ENCODE measurements around the gene CD37.

Gene CD37

GRCh38 chr19:49362048-49362928, 27.1 kb downstream of the CD37 start, which contains the start of gene TEAD2:
Gene TEAD2 (minus strand): TSS chr19:49362416. CDS start chr19:49360075, 2,341 bp downstream.
- Histone ChIP-seq H3K4me3 (ENCODE audit: low read length) (peak within 1 kb of the TSS; percentile 80), H3K9me3 (ENCODE audit: insufficient read depth, low read length) (no peaks in the 10 kb centered on the region), H4K20me1 (ENCODE audit: insufficient read depth, low read length) (no peaks in the 10 kb centered on the region), H3K36me3 (replicated peaks; ENCODE audit: low read depth, low read length) (no peaks in the 10 kb centered on the region), H3K9ac (ENCODE audit: low read length) (peak within 1 kb of the TSS; percentile 82), H3K4me2 (ENCODE audit: low read length) (peak within 1 kb of the TSS; percentile 90), H3K4me1 (ENCODE audit: low read length) (peaks cover 44% of the 10 kb centered on the region), H3K27ac (ENCODE audit: low read length) (peak within 1 kb of the TSS; percentile 48), H2AFZ (ENCODE audit: low read depth, low read length) (peak within 1 kb of the TSS; percentile 24; the same call in 1 of the 2 replicates), H3K27me3 (ENCODE audit: low read depth, low read length) (no peaks in the 10 kb centered on the region), H3K79me2 (ENCODE audit: low read length) (no peaks in the 10 kb centered on the region)
- TF ChIP-seq EZH2phosphoT487 (IDR thresholded peaks at IDR 0.05; ENCODE audit: low read depth) = no peak
- no peak for TF ChIP-seq CTCF (IDR thresholded peaks at IDR 0.05; ENCODE audit: low read depth, low read length)

- Histone ChIP-seq H3K36me3 (replicated peaks; ENCODE audit: low read depth, low read length) (no peaks in the 10 kb centered on the region), H3K4me1 (ENCODE audit: low read length) (peaks cover 40% of the 10 kb centered on the region), H3K4me2 (ENCODE audit: low read length) (peak overlapping the region; percentile 90), H4K20me1 (ENCODE audit: insufficient read depth, low read length) (no peaks in the 10 kb centered on the region), H3K27ac (ENCODE audit: low read length) (no peak overlapping the region), H2AFZ (ENCODE audit: low read depth, low read length) (no peak overlapping the region), H3K9ac (ENCODE audit: low read length) (peak overlapping the region; percentile 20; the same call in 1 of the 2 replicates), H3K27me3 (ENCODE audit: low read depth, low read length) (no peaks in the 10 kb centered on the region), H3K79me2 (ENCODE audit: low read length) (no peaks in the 10 kb centered on the region), H3K4me3 (ENCODE audit: low read length) (peak overlapping the region; percentile 80), H3K9me3 (ENCODE audit: insufficient read depth, low read length) (no peaks in the 10 kb centered on the region)
- TF ChIP-seq EZH2phosphoT487 (IDR thresholded peaks at IDR 0.05; ENCODE audit: low read depth) (no peak), CTCF (IDR thresholded peaks at IDR 0.05; ENCODE audit: low read depth, low read length) (no peak)
Measured at GRCh38 chr19:49362929-49363267, 27.7 kb downstream of the CD37 start.

DNA sequence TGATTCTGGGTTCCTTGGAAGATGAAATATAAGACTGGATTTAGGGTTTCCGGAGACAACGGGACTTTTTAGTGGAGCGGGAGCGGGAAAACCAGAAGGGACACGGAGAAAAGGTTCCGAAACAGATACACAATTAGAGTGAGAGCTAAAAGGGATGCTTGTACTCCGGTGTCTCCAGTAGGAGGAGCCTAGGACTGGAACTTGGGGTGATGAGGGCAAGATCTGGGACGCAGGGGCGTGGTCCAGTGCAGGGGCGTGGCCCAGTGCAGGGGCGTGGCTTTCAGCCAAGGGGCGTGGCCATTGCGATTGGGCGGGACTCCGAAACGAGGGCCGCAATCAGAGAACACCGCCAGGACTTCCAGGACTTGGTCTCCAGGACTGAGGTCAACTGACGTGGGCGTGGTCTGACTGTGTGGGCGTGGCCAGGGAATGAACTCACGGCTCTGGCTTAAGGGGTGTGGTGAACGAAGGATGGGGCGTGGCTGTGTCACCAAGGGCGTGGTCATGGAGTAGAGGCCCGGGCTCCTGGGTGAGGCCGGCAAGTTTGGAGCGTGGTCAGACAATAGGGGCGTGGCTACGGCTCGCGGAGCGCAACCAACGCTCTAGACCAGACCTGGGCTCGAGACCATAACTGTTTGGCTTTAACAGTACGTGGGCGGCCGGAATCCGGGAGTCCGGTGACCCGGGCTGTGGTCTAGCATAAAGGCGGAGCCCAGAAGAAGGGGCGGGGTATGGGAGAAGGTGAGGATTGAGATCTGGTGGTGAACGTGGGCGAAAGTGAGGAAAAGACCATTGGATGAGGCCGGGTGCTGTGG, 28.3 kb downstream of the CD37 start, which contains the start of gene DKKL1:
Gene DKKL1, plus strand, starts transcription at position 610 of the 815 bp plus-strand sequence. Its CDS starts 122 bp downstream, at position 732.
- Histone ChIP-seq H3K4me2 (ENCODE audit: low read length) (peak within 1 kb of the TSS; percentile 90), H3K27ac (ENCODE audit: low read length) (no peak within 1 kb of the TSS), H3K27me3 (ENCODE audit: low read depth, low read length) (no peaks in the 10 kb centered on the region), H3K36me3 (replicated peaks; ENCODE audit: low read depth, low read length) (no peaks in the 10 kb centered on the region), H3K9ac (ENCODE audit: low read length) (peak within 1 kb of the TSS; percentile 82; the same call in 1 of the 2 replicates), H4K20me1 (ENCODE audit: insufficient read depth, low read length) (no peaks in the 10 kb centered on the region), H2AFZ (ENCODE audit: low read depth, low read length) (no peak within 1 kb of the TSS), H3K4me3 (ENCODE audit: low read length) (peak within 1 kb of the TSS; percentile 80), H3K9me3 (ENCODE audit: insufficient read depth, low read length) (no peaks in the 10 kb centered on the region), H3K4me1 (ENCODE audit: low read length) (peaks cover 40% of the 10 kb centered on the region), H3K79me2 (ENCODE audit: low read length) (no peaks in the 10 kb centered on the region)
- TF ChIP-seq CTCF (IDR thresholded peaks at IDR 0.05; ENCODE audit: low read depth, low read length) (no peak), EZH2phosphoT487 (IDR thresholded peaks at IDR 0.05; ENCODE audit: low read depth) (no peak)

Data from OCI-LY3 (cell line).